ENCODE measurements around the gene UNK. TPM values are rescaled to one million over a fixed set of nuclear protein-coding genes. Genes with fewer than 3 reads are reported as not detected.

The UNK gene
- total RNA-seq, 2 experiments from 2014 or later: 37.4 to 39.8 TPM

DNA sequence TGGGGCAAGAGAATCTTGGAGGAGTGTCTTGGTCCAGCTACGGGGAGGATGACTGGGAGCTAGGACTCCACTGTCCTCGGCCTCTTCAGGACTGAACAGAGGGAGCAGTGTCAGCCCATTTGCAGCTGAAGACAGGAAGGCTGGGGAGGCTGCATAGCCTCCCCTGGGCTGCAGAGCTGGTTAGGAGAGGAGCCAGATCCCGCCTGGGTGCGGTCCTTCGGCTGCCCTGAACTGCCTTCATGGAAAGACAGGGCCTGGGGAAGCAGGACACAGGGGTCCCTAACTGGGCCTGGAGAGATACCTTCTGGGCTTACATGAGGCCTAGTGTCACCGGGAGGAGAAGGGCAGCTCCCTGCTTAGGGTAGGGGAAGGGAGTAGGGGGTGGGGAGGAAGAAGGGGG, 33.0 kb downstream of the UNK start:
- Mint-ChIP-seq H3K27me3 (no peaks in the 10 kb centered on the region), H3K36me3 (peaks cover 7% of the 10 kb centered on the region), H3K9me3 (no peaks in the 10 kb centered on the region), H3K27ac (no peak overlapping the region), H3K4me3 (no peak overlapping the region), H3K4me1 (peaks cover 14% of the 10 kb centered on the region)
- DNase-seq (no peak), ATAC-seq (ENCODE audit: low read depth) (no peak)
- POLR2A ChIA-PET: no interaction called here

GRCh38 chr17:75818326-75818885, 33.8 kb downstream of the UNK start:
- peaks cover 14% of the 10 kb centered on the region for H3K4me1 Mint-ChIP-seq
- ATAC-seq (ENCODE audit: low read depth) (no peak), DNase-seq (no peak)
- peaks cover 7% of the 10 kb centered on the region for H3K36me3 Mint-ChIP-seq
- no peaks in the 10 kb centered on the region for H3K9me3 Mint-ChIP-seq
- POLR2A ChIA-PET: interaction anchor here (0.7 kb wide), 3 partner anchors 32 to 42 kb away, joined by 3 read pairs; no protein-coding TSS in a partner anchor
- H3K27ac Mint-ChIP-seq: peak overlapping the region; percentile 65
- no peaks in the 10 kb centered on the region for H3K27me3 Mint-ChIP-seq
- no peak overlapping the region for H3K4me3 Mint-ChIP-seq

DNA sequence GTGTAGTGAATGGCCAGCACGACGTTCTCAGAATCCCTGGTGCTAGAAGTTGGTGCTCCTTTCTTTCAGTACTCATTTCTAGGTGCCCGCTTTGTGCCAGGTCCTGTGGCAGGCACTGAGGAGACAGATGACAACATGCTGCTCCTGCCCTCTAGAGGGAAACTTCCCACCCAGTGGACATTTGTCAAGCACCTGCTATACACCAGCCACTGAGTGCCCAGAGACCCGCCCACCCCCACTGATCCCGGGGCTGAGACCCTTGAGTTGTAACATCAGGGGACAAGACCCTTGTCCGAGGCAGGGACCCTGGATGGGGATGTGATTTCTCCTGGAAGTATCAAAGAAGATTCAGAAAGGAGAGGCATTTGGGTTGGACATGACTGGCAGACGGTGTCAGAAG, 34.5 kb downstream of the UNK start:
- no peak for DNase-seq
- ATAC-seq (ENCODE audit: low read depth): no peak
- Mint-ChIP-seq H3K36me3 (peaks cover 5% of the 10 kb centered on the region), H3K4me3 (no peak overlapping the region), H3K27ac (peak overlapping the region; percentile 58), H3K4me1 (peaks cover 14% of the 10 kb centered on the region), H3K9me3 (no peaks in the 10 kb centered on the region), H3K27me3 (no peaks in the 10 kb centered on the region)
- POLR2A ChIA-PET: interaction anchor here (0.7 kb wide), 3 partner anchors 33 to 43 kb away, joined by 3 read pairs; no protein-coding TSS in a partner anchor

GRCh38 chr17:75819678-75820077, 35.1 kb downstream of the UNK start:
- Mint-ChIP-seq H3K4me3 (no peak overlapping the region), H3K4me1 (peaks cover 14% of the 10 kb centered on the region), H3K27ac (no peak overlapping the region), H3K9me3 (no peaks in the 10 kb centered on the region), H3K36me3 (peaks cover 5% of the 10 kb centered on the region), H3K27me3 (no peaks in the 10 kb centered on the region)
- no peak for DNase-seq
- POLR2A ChIA-PET: no interaction called here
- no peak for ATAC-seq (ENCODE audit: low read depth)

DNA sequence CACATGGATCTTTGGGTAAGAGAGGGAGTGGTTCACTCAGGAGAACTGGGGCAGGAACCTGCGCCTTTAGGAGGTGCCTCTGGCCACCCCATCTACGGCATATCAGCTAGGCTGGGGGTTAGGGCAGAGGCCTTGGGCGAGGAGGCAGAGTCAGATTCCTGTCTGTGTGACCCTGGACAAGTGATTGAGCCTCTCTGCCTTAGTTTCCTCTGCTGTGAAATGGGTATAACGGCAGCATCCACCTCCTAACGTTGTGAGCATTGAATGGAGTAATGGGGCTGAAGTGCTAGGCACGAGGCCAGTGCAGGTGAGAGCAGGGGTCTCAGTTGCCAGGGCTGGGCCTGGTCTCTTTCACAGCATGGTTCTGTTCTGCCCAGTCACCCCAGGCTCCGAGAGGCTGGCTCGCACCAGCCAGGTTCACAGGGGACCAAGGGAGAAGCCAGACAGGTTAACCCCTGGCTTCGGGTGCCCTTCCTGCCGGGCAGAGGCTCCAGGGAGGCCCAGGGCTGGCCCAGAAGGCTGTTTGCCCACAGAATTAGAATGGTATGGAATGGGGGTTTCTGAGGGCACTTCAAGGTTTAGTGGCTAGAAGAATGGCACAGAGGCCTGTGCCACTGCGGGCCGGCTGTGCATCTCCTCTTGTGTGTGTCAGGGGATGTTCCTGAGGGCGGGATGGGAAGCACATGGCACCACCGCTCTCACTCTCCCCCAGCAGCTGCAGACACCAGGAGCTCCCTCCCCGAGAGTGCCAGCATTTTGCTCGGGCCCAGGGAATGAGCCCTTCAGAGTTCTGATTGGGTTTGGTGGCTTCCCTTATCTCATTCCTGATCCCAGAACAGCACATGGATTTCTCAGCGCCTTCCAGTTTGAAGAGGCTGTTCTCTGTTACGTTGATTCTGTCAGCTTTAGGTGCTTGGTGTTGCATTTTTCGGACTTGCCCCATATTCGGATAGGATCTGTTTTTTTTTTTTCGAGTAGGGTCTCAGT, 35.8 kb downstream of the UNK start:
- H3K4me3 Mint-ChIP-seq: no peak overlapping the region
- H3K9me3 Mint-ChIP-seq: no peaks in the 10 kb centered on the region
- H3K4me1 Mint-ChIP-seq: peaks cover 14% of the 10 kb centered on the region
- POLR2A ChIA-PET: interaction anchor here (0.8 to 11.0 kb wide), 4 partner anchors 13 to 56 kb away, joined by 3 to 121 read pairs (median 9); a partner anchor contains a TSS
- H3K36me3 Mint-ChIP-seq: peaks cover 5% of the 10 kb centered on the region
- DNase-seq (no peak), ATAC-seq (ENCODE audit: low read depth) (no peak)
- no peaks in the 10 kb centered on the region for H3K27me3 Mint-ChIP-seq
- no peak overlapping the region for H3K27ac Mint-ChIP-seq

GRCh38 chr17:75821552-75821951, 36.9 kb downstream of the UNK start:
- ATAC-seq (ENCODE audit: low read depth): no peak
- H3K4me3 Mint-ChIP-seq: no peak overlapping the region

GRCh38 chr17:75822119-75822799, 37.7 kb downstream of the UNK start:
- H3K36me3 Mint-ChIP-seq: peaks cover 5% of the 10 kb centered on the region
- DNase-seq (no peak), ATAC-seq (ENCODE audit: low read depth) (peak; percentile 50)
- no peaks in the 10 kb centered on the region for H3K27me3 Mint-ChIP-seq
- H3K27ac Mint-ChIP-seq: peak overlapping the region; percentile 87
- peaks cover 17% of the 10 kb centered on the region for H3K4me1 Mint-ChIP-seq
- POLR2A ChIA-PET: interaction anchor here (0.6 to 11.0 kb wide), 14 partner anchors 11 to 69 kb away, joined by 3 to 121 read pairs (median 5); partner anchors contain the start of genes UNC13D, UNK and WBP2
- no peaks in the 10 kb centered on the region for H3K9me3 Mint-ChIP-seq
- H3K4me3 Mint-ChIP-seq: no peak overlapping the region

More at GRCh38 chr17:75821552-75821951, 36.9 kb downstream of the UNK start:
- Mint-ChIP-seq H3K4me1 (peaks cover 14% of the 10 kb centered on the region), H3K9me3 (no peaks in the 10 kb centered on the region), H3K27ac (peak overlapping the region; percentile 87), H3K27me3 (no peaks in the 10 kb centered on the region), H3K36me3 (peaks cover 5% of the 10 kb centered on the region)
- DNase-seq: no peak
- POLR2A ChIA-PET: interaction anchor here (0.5 to 11.0 kb wide), 7 partner anchors 12 to 45 kb away, joined by 3 to 121 read pairs (median 6); partner anchors contain the start of gene UNC13D

DNA sequence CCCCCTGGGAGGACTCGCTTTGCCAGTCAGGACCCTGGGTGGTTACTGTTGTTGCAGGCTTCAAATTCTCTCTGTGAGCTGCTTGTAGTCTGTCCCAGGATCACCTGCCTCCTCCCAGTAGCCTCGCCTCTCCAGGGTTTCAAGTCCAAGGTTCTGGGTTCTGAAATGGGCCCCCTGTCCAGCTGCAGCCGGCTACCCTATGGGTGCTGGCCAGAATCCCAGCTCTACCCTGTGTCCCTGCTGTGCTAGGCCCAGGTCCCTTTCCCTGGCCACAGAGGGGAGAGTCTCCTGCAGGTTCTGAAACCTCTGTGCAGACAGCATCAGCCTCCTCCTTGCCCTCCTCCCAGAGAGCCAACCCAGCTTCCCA, 38.2 kb downstream of the UNK start:
- H3K27ac Mint-ChIP-seq: peak overlapping the region; percentile 70
- no peak for DNase-seq
- no peak for ATAC-seq (ENCODE audit: low read depth)
- POLR2A ChIA-PET: interaction anchor here (0.6 to 11.0 kb wide), 15 partner anchors 10 to 69 kb away, joined by 3 to 121 read pairs (median 5); partner anchors contain the start of genes UNC13D, UNK and WBP2
- H3K27me3 Mint-ChIP-seq: no peaks in the 10 kb centered on the region
- peaks cover 5% of the 10 kb centered on the region for H3K36me3 Mint-ChIP-seq
- no peaks in the 10 kb centered on the region for H3K9me3 Mint-ChIP-seq
- H3K4me3 Mint-ChIP-seq: no peak overlapping the region
- H3K4me1 Mint-ChIP-seq: peaks cover 17% of the 10 kb centered on the region

- Mint-ChIP-seq H3K4me1 (peaks cover 20% of the 10 kb centered on the region), H3K27ac (peak overlapping the region; percentile 70), H3K9me3 (no peaks in the 10 kb centered on the region), H3K4me3 (no peak overlapping the region), H3K36me3 (peaks cover 5% of the 10 kb centered on the region), H3K27me3 (no peaks in the 10 kb centered on the region)
- POLR2A ChIA-PET: interaction anchor here (0.8 to 11.0 kb wide), 12 partner anchors 9 to 70 kb away, joined by 3 to 121 read pairs (median 6); partner anchors contain the start of genes UNC13D, UNK and WBP2
- DNase-seq (no peak), ATAC-seq (ENCODE audit: low read depth) (no peak)
Measured at GRCh38 chr17:75823257-75824041, 38.8 kb downstream of the UNK start.

DNA sequence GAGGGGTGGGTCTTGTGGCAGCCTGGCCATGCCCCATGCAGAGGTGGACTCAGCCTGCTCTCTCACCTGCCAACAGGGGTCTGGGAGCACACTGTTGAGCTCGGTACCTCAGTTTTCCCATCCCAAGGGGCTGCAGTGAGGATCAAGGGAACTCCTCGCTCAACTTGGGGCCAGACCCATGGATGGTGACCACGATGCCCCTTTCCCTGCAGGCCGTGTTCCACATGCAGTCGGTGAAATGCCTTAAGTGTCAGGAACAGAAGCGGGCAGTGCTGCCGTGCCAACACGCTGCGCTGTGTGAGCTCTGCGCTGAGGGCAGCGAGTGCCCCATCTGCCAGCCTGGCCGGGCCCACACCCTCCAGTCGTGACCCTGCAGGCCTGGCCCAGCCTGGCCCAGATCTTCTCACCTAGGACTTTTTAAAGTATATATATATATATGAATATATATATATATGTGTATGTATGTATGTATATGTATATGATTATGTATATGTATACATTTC, 39.5 kb downstream of the UNK start:
- peaks cover 20% of the 10 kb centered on the region for H3K4me1 Mint-ChIP-seq
- H3K4me3 Mint-ChIP-seq: no peak overlapping the region
- H3K36me3 Mint-ChIP-seq: peaks cover 3% of the 10 kb centered on the region
- POLR2A ChIA-PET: interaction anchor here (0.8 to 11.0 kb wide), 8 partner anchors 9 to 47 kb away, joined by 3 to 121 read pairs (median 12); partner anchors contain the start of genes UNC13D and WBP2
- no peak for DNase-seq
- H3K9me3 Mint-ChIP-seq: no peaks in the 10 kb centered on the region
- H3K27me3 Mint-ChIP-seq: no peaks in the 10 kb centered on the region
- no peak for ATAC-seq (ENCODE audit: low read depth)
- no peak overlapping the region for H3K27ac Mint-ChIP-seq

DNA sequence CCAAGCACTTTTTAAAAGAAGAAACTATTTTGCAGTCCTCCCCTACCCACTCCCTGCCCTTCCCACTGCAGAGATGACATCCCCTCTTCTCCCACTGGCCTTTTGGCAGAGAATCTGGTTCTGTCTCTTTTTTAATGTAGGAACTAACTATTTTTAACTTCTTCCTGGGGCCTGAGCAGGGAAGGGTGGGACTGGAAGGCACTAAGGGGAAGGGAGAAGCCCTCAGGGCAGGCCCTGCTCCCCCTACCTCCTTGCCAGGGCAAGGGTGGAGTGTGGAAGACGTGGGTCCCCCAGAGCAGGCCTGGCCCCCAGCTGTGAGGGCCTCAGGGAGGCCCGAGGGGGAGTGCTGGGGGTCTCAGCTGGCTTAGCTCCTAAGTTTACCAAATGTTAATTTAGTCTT, 40.1 kb downstream of the UNK start:
- ATAC-seq (ENCODE audit: low read depth): no peak
- Mint-ChIP-seq H3K4me1 (peaks cover 19% of the 10 kb centered on the region), H3K4me3 (no peak overlapping the region), H3K9me3 (no peaks in the 10 kb centered on the region), H3K27ac (peak overlapping the region; percentile 42), H3K36me3 (peaks cover 2% of the 10 kb centered on the region), H3K27me3 (no peaks in the 10 kb centered on the region)
- POLR2A ChIA-PET: interaction anchor here (0.8 to 11.0 kb wide), 7 partner anchors 9 to 51 kb away, joined by 3 to 121 read pairs (median 5); partner anchors contain the start of genes UNC13D and WBP2
- no peak for DNase-seq

- H3K4me3 Mint-ChIP-seq: no peak overlapping the region
- POLR2A ChIA-PET: interaction anchor here (0.8 to 11.0 kb wide), 7 partner anchors 9 to 51 kb away, joined by 3 to 121 read pairs (median 5); partner anchors contain the start of genes UNC13D and WBP2
- peak overlapping the region; percentile 50 for H3K27ac Mint-ChIP-seq
- peaks cover 19% of the 10 kb centered on the region for H3K4me1 Mint-ChIP-seq
- ATAC-seq (ENCODE audit: low read depth): no peak
- H3K36me3 Mint-ChIP-seq: peaks cover 4% of the 10 kb centered on the region
- no peaks in the 10 kb centered on the region for H3K27me3 Mint-ChIP-seq
- H3K9me3 Mint-ChIP-seq: no peaks in the 10 kb centered on the region
- no peak for DNase-seq
Measured at GRCh38 chr17:75825149-75825552, 40.5 kb downstream of the UNK start.
